Measurements from ENCODE around the gene LRIG1.

LRIG1 gene

GRCh38 chr3:66536791-66537190 lies 36.0 kb upstream of the LRIG1 start:
- TF ChIP-seq CEBPB (IDR thresholded peaks at IDR 0.05) = no peak
- TF ChIP-seq USF1 (IDR thresholded peaks at IDR 0.05) = no peak
- no peak for TF ChIP-seq REST (IDR thresholded peaks at IDR 0.05; ENCODE audit: low read depth)
- TF ChIP-seq NFIC (IDR thresholded peaks at IDR 0.05) = no peak
- no peak for TF ChIP-seq RAD21 (IDR thresholded peaks at IDR 0.05; ENCODE audit: low read depth)
- no peak for TF ChIP-seq TEAD4 (IDR thresholded peaks at IDR 0.05)

DNA sequence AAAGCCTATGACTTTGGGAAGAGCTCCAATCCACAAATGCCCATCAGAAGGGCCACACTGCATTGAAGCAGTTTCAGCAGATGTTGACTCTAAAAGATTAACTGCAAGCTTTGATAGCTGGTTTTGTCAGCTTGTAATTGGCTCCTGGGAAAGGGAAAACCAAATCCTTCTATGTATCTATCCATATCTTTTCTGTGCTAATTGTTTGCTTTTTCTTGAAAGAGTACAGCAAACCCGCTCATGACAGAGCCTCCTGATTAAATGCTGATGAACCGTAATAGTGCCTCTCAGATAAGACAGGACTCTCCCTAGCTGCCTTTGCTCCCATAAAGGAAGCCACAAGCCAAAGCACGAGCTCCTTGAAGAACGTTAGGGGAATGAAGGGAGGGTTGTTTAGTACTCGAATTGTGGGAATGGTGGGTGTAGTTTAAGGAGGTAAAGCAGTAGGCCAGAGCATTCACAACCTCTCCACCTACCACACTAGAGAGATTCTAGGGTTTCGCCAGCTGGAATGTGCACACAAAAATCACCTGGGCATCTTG lies 33.6 kb upstream of the LRIG1 start:
- TF ChIP-seq TAF1 (IDR thresholded peaks at IDR 0.05; ENCODE audit: low read depth) = no peak

GRCh38 chr3:66532613-66533012 lies 31.8 kb upstream of the LRIG1 start:
- no peak for TF ChIP-seq NFIC (IDR thresholded peaks at IDR 0.05)

DNA sequence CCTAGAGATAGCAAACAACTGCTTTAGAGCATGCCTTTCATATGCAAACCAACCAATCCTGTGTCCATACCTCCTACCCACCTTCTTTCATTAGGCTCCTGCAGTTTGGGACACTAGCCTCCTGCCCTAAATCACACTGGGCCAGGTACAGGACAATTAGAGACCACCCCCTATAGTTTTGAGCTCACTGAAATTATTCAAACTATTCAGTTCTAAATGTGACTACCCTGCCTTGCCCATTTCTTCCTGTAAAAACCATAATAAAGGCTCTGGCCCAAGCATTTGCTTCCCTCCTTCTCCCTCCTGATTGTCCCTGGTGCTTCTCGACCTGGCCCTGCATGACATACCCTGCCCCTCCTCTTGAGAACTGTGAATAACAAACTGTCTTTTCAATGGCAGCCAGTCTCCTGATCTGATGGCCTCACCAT lies 31.4 kb upstream of the LRIG1 start:
- TF ChIP-seq TCF12 (IDR thresholded peaks at IDR 0.05; ENCODE audit: low read depth) = no peak
- TF ChIP-seq ZBTB7A (IDR thresholded peaks at IDR 0.05; ENCODE audit: low read depth) = no peak
- TF ChIP-seq, protein P1, sequence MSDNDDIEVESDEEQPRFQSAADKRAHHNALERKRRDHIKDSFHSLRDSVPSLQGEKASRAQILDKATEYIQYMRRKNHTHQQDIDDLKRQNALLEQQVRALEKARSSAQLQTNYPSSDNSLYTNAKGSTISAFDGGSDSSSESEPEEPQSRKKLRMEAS (IDR thresholded peaks at IDR 0.05) = no peak
- TF ChIP-seq CREB1 (IDR thresholded peaks at IDR 0.05; ENCODE audit: low read depth) = no peak
- no peak for TF ChIP-seq TEAD4 (IDR thresholded peaks at IDR 0.05)
- no peak for TF ChIP-seq YY1 (IDR thresholded peaks at IDR 0.05; ENCODE audit: low read depth)
- TF ChIP-seq EP300 (IDR thresholded peaks at IDR 0.05; ENCODE audit: borderline replicate concordance) = no peak
- TF ChIP-seq FOXM1 (IDR thresholded peaks at IDR 0.05; ENCODE audit: borderline replicate concordance, low read depth) = no peak
- TF ChIP-seq EGR1 (IDR thresholded peaks at IDR 0.05) = no peak
- no peak for TF ChIP-seq NFIC (IDR thresholded peaks at IDR 0.05)
- TF ChIP-seq REST (IDR thresholded peaks at IDR 0.05; ENCODE audit: low read depth) = no peak
- no peak for TF ChIP-seq USF1 (IDR thresholded peaks at IDR 0.05)
- TF ChIP-seq CEBPB (IDR thresholded peaks at IDR 0.05) = no peak

DNA sequence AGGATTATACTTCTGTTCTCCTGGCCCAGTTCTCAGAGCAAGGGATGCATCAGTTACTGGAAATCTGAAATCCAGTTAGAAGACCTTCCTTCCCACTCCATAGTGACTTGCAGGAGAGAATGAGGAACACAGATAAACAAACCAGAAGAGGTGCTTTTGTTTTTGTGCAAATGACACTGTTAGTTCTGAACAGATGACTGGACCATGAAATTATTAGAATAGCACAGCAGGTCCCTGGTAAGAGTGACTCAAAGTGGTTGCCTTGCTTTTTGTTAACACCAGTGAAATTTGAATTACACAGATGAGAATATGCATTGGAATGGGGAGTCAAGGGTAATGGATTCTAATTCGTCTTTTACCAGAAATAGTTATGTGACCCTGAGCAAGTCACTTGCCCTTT lies 30.4 kb upstream of the LRIG1 start:
- no peak for TF ChIP-seq ZBTB7A (IDR thresholded peaks at IDR 0.05; ENCODE audit: low read depth)
- TF ChIP-seq TAF1 (IDR thresholded peaks at IDR 0.05; ENCODE audit: low read depth) = no peak
- no peak for TF ChIP-seq REST (IDR thresholded peaks at IDR 0.05; ENCODE audit: low read depth)
- no peak for TF ChIP-seq EGR1 (IDR thresholded peaks at IDR 0.05)
- TF ChIP-seq CREB1 (IDR thresholded peaks at IDR 0.05; ENCODE audit: low read depth) = no peak
- TF ChIP-seq RAD21 (IDR thresholded peaks at IDR 0.05; ENCODE audit: low read depth) = no peak
- TF ChIP-seq YY1 (IDR thresholded peaks at IDR 0.05; ENCODE audit: low read depth) = no peak
- no peak for TF ChIP-seq USF1 (IDR thresholded peaks at IDR 0.05)
- no peak for TF ChIP-seq FOXM1 (IDR thresholded peaks at IDR 0.05; ENCODE audit: borderline replicate concordance, low read depth)
- TF ChIP-seq EP300 (IDR thresholded peaks at IDR 0.05; ENCODE audit: borderline replicate concordance) = no peak
- no peak for TF ChIP-seq TEAD4 (IDR thresholded peaks at IDR 0.05)
- TF ChIP-seq NFIC (IDR thresholded peaks at IDR 0.05) = no peak
- TF ChIP-seq, protein P1 (IDR thresholded peaks at IDR 0.05) = no peak
- TF ChIP-seq TCF12 (IDR thresholded peaks at IDR 0.05; ENCODE audit: low read depth) = no peak
- TF ChIP-seq CEBPB (IDR thresholded peaks at IDR 0.05) = no peak

All from Ishikawa (cell line).